OCI-LY3 (cell line): Measurements from ENCODE around the gene OMA1.

Source experiments
- EZH2phosphoT487 ChIP-seq: fragments of 200-600 bp; shearing (Covaris generic); IDR thresholded peaks from 2 replicates; pipeline ENCODE4 v1.6.1; 2018; ENCODE audit warnings: antibody characterized with exemption, mixed run types, low read depth
- TF ChIP-seq, protein P1 (sequence below): fragments of 200-600, 300-600 bp; sonication (generic); IDR thresholded peaks from 2 replicates; pipeline ENCODE4 v1.5.1; 2014; ENCODE audit warnings: antibody characterized with exemption, low read length, low read depth

- TF ChIP-seq, protein P1, sequence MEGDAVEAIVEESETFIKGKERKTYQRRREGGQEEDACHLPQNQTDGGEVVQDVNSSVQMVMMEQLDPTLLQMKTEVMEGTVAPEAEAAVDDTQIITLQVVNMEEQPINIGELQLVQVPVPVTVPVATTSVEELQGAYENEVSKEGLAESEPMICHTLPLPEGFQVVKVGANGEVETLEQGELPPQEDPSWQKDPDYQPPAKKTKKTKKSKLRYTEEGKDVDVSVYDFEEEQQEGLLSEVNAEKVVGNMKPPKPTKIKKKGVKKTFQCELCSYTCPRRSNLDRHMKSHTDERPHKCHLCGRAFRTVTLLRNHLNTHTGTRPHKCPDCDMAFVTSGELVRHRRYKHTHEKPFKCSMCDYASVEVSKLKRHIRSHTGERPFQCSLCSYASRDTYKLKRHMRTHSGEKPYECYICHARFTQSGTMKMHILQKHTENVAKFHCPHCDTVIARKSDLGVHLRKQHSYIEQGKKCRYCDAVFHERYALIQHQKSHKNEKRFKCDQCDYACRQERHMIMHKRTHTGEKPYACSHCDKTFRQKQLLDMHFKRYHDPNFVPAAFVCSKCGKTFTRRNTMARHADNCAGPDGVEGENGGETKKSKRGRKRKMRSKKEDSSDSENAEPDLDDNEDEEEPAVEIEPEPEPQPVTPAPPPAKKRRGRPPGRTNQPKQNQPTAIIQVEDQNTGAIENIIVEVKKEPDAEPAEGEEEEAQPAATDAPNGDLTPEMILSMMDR: no peak
- TF ChIP-seq EZH2phosphoT487: no peak
Measured at GRCh38 chr1:58468612-58469011, 77.9 kb downstream of the OMA1 start.
